Germinal center (tissue), 1 donor: ENCODE results near the gene SMYD2.

Experiments
- DNase-seq: peaks from one replicate; pipeline ENCODE4 v3.0.0; 2012; ENCODE audit warnings: mixed read lengths, low spot score

The SMYD2 gene

GRCh38 chr1:214281021-214281719 is at the start of gene SMYD2:
TSS of gene SMYD2 (plus strand) at chr1:214281159. CDS start at chr1:214281255, 96 bp downstream.
- DNase-seq = peak; percentile 74

DNA sequence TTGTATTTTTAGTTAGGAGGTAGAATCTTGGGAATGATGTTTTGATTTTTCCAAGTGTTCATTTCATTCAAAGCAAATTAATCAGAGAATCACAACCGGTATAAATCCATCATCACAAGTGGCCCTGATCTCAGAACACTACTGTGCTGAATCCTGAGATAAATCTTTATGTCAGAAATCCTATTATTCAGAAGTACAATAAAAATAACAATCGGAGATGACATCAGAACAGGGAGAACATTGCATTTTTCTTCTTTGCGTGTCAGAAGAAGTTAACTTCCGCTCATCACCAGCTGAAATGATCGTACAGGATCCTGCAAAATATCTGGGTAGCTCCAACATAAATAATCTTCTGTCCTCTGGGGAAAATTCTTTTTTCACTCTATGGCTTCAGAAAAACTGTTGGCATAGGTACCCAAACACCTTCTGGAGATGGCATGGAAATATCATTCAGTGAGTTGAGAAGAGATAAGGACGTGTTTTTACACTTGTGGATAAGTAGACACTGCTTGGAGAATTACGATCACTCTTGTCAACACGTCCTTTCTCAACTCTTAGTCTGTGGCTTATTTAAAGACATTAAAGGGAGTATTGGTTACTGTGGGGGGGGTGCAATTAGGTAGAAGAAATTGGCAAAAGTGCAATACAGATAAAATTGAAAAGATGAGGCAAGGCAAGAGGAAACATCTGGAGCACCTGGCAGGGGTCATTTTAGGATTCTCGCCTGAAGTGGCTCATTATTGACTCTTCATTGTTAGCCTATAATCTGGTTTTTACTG is 46.9 kb upstream of the SMYD2 start:
- DNase-seq = no peak

DNA sequence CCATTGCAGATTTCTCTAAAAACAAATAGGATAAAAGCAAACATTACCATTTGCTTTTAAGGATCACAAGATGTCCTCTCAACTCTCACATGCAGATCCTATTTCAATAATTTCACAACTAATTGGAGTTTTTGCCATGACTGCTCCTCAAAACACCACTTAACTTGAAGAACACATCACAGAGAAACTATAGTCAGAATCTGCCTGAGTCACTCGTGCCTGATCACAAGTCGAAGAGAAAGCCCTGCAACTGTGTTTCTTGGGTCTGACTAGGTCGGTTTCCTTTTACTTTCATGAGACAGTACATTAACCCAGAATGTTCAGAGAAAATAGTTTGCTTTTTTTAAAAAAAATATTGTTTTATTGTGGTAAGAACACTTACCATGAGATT is 46.3 kb upstream of the SMYD2 start:
- no peak for DNase-seq

DNA sequence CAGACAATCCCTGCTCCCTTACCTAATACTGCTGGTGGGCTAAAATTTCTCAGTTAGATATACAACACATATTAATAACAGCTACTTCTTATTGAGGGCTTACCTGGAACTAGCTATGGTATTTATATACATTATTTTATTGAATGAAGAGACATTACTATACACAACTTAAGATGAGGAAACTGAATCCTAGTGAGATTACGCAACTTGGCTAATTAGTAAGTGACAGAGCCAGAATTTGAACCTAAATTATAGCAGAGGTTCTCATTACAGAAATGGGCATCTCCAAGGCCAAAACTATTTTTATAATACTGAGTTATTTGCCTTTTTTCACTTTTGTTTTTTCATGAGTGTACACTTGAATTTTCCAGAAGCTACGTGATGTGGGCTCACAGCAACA is 44.5 kb upstream of the SMYD2 start:
- no peak for DNase-seq

DNA sequence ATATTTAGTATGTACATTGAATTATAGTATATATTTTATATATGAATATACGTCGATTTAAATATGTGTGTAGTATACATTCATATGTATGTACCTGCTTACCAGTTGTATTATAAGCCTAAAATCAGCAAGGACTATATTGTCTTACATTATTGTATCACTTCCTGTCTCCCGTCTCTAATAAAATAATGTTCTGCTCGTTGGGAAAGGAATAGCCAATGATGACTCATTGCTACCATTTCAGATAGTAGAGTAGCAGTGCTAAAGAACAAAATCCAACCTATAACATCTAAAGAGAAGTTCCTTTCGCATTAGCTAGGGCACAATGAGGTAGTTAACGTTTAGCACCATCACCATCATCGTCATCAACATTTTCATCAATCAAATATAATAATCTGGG is 39.9 kb upstream of the SMYD2 start:
- DNase-seq = no peak

- no peak for DNase-seq
Measured at GRCh38 chr1:214244252-214244651, 36.7 kb upstream of the SMYD2 start.

DNA sequence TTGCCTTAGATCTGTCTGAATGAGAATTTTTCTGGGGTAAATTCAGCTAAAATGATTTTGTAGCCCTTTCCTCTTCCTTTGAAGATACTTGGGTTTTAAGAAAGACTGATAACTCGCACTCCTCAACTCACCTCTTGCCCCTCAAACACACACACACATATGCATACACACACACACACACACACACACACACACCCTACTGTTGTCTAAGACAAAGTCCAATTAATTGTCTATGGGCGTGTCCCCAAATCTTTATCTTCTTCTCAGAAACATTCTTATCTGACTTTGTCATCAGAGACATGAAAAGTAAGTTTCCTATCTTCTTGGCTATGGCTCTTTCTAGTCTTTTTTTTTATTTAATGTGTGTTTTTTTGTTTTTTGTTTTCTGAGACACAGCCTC is 36.1 kb upstream of the SMYD2 start:
- DNase-seq = no peak

GRCh38 chr1:214247501-214248041 is 33.4 kb upstream of the SMYD2 start:
- DNase-seq = no peak

DNA sequence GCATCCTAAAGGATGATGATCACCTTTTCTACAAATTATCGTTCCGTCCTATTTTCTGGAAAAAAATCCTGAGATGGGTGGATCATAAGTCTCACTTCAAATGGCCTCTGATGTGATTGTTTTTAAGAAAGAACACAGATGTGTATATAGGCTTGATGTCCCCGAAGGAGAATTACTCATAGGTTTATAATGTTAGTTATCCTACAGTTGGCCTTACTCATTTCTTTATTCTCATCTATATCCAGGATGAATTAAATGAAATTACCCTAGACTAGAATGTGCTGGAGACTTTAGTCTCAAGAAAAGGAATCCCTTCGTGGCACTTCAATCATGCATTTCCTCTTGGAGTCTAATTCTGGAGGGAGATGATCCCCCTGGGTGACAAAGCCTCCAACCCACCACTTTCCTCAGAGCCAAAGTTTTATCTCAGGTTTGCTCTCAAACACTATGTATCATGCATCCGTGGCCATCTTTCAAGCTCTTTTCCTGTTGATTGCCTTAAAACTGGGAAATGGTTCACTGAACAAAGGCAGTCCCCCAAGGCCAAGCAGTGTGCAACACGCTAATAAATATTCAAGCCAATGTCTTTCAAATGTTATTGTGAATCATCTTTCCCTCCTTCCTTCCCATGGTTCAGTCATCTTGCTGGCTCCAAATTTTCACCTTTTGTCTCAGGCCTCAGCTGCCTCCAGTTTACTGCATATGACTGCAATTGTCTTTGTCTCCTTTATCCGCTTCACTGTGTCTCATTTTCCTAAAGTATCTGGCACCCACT is 32.5 kb upstream of the SMYD2 start:
- no peak for DNase-seq

DNA sequence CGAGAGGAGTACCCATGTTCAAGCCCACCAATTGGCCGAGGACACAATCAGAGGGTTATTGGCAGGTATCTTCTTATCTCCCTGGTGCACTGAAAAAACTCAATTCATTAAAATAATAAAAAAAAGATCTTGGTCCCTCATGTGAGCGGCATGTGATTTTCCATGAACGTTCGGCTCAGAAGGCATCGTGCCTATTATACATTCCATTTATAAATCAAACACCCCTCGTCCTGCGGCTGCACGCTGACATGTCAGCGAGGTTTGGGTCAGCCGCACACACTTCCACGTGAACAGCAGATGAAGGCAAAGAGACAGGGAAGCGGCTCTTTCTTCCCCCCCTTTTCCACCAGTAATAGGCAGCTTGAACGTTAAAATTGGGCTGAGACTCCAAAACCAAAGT is 31.3 kb upstream of the SMYD2 start:
- no peak for DNase-seq

DNA sequence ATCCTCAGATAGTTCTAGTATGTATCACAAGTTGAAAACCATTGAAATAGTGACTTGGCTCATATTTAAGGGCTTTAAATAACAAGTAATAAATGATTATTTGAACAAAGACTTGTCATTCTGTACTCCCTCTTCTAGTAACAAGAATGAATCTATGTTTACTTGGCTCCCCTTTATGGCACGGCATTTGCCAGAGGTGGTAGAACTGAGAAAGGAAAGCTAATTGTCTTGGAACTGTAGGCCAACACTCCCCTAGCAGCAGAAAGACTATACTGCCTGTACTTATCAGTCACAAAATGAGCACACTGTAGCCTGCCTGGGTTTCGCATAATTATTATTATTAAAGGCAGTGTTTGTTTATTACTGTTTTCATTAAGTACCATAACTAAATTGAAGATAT is 29.6 kb upstream of the SMYD2 start:
- no peak for DNase-seq

- DNase-seq = no peak
Measured at GRCh38 chr1:214255509-214255908, 25.4 kb upstream of the SMYD2 start.

GRCh38 chr1:214259353-214259977 is 21.5 kb upstream of the SMYD2 start:
- no peak for DNase-seq

DNA sequence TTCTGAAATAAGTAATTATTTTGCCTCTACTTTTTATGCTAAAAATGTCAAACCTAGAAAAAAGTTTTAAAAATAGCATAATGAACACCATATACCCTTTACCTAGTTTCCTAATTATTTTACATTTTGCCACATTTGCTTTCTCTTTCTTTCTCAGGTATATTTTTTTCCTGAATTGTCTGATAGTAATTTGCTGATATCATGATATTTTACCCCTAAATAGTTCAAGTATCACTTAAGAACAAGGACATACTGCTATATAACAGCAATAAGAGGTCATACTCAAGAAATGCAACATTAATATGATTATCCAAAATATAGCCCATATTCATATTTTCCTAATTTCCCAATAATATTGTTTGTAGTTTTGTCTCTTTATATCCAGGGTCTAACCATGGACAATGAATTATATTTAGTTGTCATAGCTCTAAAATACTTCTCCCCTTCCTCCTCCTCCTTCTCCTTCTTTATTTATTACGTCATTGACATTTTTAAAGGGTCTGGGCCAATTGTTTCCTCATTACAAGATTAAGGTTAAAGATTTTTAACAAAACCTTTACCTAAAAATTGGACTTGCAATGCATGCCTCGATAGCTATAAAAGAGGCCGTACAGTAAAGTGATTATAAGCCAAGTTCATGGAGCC is 20.3 kb upstream of the SMYD2 start:
- no peak for DNase-seq

DNA sequence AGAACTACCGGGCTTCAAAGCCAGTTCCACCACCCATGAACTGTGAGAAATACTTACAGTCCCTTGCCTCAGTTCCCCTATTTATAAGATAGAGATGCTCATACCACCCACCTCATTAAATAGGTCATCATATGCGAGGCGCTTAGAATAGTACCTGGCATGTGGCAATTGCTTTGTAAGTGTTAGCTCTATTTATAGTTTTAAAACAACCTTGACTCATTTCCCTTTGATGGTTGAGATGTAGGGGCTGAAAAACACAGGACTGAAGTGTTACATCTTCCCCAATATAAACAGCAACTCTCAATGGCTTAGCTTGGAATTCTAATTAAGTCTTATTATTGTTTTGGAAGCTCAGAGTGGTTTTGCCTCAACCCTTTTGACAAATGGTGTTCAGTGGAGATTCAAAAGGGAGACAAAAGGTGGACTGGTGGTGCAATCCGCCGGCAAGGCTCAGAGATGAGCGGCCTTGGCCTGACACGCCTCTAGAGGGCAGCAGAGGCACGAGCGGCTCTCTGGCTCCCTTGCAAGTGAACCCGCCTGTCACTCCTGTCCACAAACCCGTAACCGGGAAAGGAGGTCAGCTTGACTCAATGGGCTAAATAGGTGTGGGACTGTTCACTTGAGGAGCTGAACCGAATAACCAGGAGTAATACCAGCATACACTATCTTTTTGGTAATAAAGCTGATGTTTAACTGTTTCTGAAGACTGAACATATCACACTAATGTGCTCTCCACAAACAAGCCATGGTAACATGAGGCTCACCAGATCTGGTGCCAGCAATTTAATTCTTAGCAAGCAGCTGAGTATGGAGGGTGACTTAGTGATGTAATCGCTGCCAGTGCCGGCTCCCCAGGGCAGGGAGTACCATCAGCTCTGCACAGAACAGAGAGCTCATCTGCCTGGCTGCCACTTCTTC is 19.5 kb upstream of the SMYD2 start:
- peak; percentile 55 for DNase-seq

DNA sequence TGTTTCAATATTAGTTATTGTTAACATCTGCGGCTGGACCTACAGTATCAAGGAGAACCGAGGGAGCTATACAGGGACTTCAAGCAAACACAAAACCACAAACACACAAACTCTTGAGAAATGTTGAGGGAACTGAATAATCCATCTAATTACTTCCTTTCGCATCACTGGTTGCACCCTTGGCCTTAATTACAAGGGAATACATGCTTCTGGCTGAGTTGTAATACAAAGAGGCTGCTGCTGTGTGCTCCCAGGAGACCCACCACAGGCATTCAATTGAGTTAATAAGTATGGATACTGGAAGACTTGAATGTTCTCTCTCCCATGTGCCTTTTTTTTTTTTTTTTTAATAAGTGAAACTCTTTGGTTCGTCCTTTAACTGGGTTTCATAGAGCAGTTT is 16.8 kb upstream of the SMYD2 start:
- DNase-seq = no peak

DNA sequence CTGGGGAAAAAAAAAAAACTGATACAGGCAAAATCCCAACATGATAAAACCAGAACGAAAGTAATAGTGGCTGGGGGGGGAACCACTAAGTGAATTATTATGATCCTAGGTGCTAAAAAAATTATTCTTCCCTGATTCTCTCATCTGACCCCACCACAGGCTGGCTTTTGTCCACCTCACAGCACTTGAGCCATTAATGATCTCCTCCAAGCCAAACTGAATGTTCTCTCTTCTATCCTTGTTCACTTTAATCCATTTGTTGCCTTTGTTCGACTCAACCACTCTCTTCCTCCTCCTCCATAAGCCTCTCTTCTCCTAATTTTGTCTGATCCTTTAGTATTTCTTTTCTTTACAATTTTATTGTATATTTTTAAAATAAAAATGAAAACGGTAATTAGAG is 16.0 kb upstream of the SMYD2 start:
- DNase-seq = no peak

GRCh38 chr1:214270097-214270650 is 10.8 kb upstream of the SMYD2 start:
- no peak for DNase-seq

- DNase-seq = no peak
Measured at GRCh38 chr1:214271174-214271858, 9.6 kb upstream of the SMYD2 start.
